ENCODE data around the gene OSBPL6. TPM values are rescaled to one million over a fixed set of nuclear protein-coding genes. Genes with fewer than 3 reads are reported as not detected.
"Not testable (repeated sequence)": the region's sequence is repeated elsewhere in the genome, so short reads cannot be mapped to it uniquely, and the experiment has no call there.

The OSBPL6 gene
- total and polyA plus RNA-seq, 7 donors: 0.23 to 3.2 (median 1.5) TPM

DNA sequence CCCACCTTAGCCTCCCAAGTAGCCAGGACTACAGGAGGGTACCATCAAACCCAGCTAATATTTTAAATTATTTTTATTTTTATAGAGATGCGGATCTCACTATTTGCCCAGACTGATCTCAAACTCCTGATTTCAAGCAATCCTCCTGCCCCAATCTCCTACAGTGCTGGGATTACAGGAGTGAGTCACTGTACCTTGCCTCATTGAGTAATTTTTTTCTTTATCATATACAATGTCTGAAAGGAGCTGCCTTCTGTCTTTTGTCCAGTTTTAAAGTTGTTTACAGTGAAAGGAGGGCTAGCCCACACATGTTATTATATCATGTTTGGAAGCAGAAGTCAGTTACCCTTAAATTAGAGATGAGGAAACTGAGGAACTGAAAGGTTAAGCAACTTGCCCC lies 224.1 kb downstream of the OSBPL6 start:
- H3K27ac ChIP-seq: no peak overlapping the region
- TF ChIP-seq, protein P1, sequence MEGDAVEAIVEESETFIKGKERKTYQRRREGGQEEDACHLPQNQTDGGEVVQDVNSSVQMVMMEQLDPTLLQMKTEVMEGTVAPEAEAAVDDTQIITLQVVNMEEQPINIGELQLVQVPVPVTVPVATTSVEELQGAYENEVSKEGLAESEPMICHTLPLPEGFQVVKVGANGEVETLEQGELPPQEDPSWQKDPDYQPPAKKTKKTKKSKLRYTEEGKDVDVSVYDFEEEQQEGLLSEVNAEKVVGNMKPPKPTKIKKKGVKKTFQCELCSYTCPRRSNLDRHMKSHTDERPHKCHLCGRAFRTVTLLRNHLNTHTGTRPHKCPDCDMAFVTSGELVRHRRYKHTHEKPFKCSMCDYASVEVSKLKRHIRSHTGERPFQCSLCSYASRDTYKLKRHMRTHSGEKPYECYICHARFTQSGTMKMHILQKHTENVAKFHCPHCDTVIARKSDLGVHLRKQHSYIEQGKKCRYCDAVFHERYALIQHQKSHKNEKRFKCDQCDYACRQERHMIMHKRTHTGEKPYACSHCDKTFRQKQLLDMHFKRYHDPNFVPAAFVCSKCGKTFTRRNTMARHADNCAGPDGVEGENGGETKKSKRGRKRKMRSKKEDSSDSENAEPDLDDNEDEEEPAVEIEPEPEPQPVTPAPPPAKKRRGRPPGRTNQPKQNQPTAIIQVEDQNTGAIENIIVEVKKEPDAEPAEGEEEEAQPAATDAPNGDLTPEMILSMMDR (IDR thresholded peaks at IDR 0.05): no peak
- TF ChIP-seq POLR2AphosphoS5 (IDR thresholded peaks at IDR 0.05) (no peak), EP300 (IDR thresholded peaks at IDR 0.05) (no peak), POLR2A (IDR thresholded peaks at IDR 0.05) (no peak)
- H3K27me3 ChIP-seq: no peaks in the 10 kb centered on the region
- DNase-seq: no peak
- no peak overlapping the region for H3K4me3 ChIP-seq
- no peaks in the 10 kb centered on the region for H3K36me3 ChIP-seq
- intact Hi-C loops (cut with DNase I): loop anchor here (10.0 kb wide), 1 partner anchor 614 kb away; no protein-coding TSS in a partner anchor
- no peaks in the 10 kb centered on the region for H3K9me3 ChIP-seq
- H3K4me1 ChIP-seq: peaks cover 0 to 19% (median 5%) of the 10 kb centered on the region in 4 donors
- 91 to 92% methylated on average over 1 of the region's 1 CpG for WGBS, 2 donors

DNA sequence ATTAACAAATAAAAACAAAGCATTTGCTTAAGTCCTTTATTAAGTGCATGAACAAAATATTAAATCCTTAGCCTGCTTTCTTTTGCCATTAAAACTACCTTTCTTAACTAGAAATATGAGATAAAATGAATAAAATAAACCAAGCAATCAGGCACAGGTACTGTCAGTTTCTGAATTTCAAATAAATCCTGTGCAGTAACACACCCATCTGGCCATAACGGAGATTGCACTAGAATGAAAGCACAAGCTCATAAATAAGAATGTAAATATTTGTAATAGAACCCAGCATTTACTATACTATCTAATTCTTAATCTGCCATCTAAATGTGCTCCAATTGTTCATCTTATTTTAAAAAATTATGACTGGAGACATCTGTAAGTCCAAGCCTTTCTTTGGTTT lies 224.8 kb downstream of the OSBPL6 start:
- Histone ChIP-seq H3K4me3 (no peak overlapping the region), H3K27me3 (no peaks in the 10 kb centered on the region), H3K36me3 (no peaks in the 10 kb centered on the region), H3K9me3 (no peaks in the 10 kb centered on the region), H3K27ac (no peak overlapping the region), H3K4me1 (peaks cover 0 to 17% (median 5%) of the 10 kb centered on the region in 4 donors)
- DNase-seq: no peak
- TF ChIP-seq, protein P1 (IDR thresholded peaks at IDR 0.05): no peak
- no peak for TF ChIP-seq POLR2AphosphoS5 (IDR thresholded peaks at IDR 0.05)
- 15 to 52% methylated on average over 1 of the region's 1 CpG for WGBS, 2 donors
- intact Hi-C loops (cut with DNase I): loop anchor here (10.0 kb wide), 1 partner anchor 614 kb away; no protein-coding TSS in a partner anchor

DNA sequence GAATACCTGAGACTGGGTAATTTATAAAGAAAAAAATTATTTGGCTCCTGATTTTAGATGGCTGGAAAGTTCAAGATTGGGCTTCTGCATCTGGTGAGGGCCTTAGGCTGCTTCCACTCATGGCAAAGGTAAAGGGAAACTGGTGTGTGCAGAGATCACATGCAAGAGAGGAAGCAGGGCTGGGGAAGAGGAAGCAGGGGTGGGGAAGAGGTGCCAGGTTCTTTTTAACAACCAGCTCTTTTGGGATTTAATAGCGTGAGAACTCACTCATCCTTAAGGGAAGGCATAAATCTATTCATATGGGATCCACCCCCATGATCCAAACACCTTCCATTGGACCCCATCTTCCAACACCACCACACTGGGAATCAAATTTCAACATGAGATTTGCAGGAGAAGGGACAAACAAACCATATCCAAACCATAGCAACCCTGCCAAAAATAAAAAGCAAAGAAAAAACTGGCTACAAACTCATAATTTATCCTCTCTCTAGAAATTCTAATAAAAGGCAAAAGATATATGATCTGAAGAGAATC lies 226.2 kb downstream of the OSBPL6 start:
- no peaks in the 10 kb centered on the region for H3K36me3 ChIP-seq
- TF ChIP-seq EP300 (IDR thresholded peaks at IDR 0.05) (no peak), POLR2A (IDR thresholded peaks at IDR 0.05) (no peak), POLR2AphosphoS5 (IDR thresholded peaks at IDR 0.05) (no peak)
- TF ChIP-seq, protein P1 (IDR thresholded peaks at IDR 0.05): no peak
- no peak overlapping the region for H3K27ac ChIP-seq
- WGBS, 2 donors: 44 to 50% methylated on average over 1 of the region's 1 CpG
- no peaks in the 10 kb centered on the region for H3K27me3 ChIP-seq
- no peak overlapping the region for H3K4me3 ChIP-seq
- peaks cover 0 to 4% (median 2%) of the 10 kb centered on the region in 4 donors for H3K9me3 ChIP-seq
- no peak for DNase-seq
- intact Hi-C loops (cut with DNase I): no loop called here
- H3K4me1 ChIP-seq: peaks cover 0 to 4% (median 2%) of the 10 kb centered on the region in 4 donors

DNA sequence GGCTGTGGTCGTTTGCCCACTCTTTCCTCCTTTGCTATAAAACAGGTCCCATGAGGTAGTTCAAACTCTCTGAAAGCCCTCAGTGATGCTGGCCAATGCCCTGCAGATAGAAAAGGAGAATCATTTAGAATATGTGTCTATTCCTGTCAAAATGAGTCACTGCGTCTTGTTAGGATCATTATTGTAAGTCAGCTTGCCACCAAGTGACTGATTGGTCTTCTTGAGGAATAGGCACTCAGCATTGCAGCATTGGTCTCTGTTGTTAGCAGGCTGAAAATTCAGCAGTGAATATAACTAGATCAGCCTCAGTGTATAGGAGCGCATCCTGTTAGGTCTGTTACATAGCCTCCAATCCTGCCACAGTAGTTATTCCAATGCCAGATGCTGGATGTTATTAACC lies 227.8 kb downstream of the OSBPL6 start:
- Histone ChIP-seq H3K36me3 (peaks cover 0 to 10% (median 2%) of the 10 kb centered on the region in 4 donors), H3K27me3 (no peaks in the 10 kb centered on the region), H3K9me3 (peaks cover 0 to 6% (median 2%) of the 10 kb centered on the region in 4 donors), H3K4me1 (no peaks in the 10 kb centered on the region), H3K4me3 (no peak overlapping the region), H3K27ac (no peak overlapping the region)
- no peak for TF ChIP-seq EP300 (IDR thresholded peaks at IDR 0.05)
- no peak for TF ChIP-seq POLR2AphosphoS5 (IDR thresholded peaks at IDR 0.05)
- TF ChIP-seq POLR2A (IDR thresholded peaks at IDR 0.05): no peak
- TF ChIP-seq, protein P1 (IDR thresholded peaks at IDR 0.05): no peak
- no peak for DNase-seq
- WGBS, 2 donors: 79 to 89% methylated on average over 3 of the region's 3 CpGs
- intact Hi-C loops (cut with DNase I): no loop called here

DNA sequence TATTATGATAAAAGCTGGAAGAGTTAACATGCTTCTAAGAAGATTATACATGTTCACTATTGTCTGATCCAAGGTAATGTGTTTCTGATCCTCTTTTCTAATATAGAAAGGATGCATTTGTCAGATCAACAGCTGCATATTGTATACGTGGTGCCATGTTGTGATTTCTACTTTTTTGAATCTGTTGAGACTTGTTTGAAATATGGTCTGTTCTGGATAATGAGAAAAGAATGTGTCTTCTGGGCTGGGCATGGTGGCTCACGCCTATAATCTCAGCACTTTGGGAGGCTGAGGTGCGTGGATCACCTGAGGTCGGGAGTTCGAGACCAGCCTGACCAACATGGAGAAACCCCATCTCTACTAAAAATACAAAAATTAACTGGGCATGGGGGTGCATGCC lies 229.4 kb downstream of the OSBPL6 start:
- 95% methylated on average over 5 of the region's 5 CpGs for WGBS, 2 donors
- peaks cover 0 to 25% (median 2%) of the 10 kb centered on the region in 4 donors for H3K36me3 ChIP-seq
- H3K9me3 ChIP-seq; intact Hi-C loops (cut with DNase I); H3K27ac ChIP-seq; H3K27me3 ChIP-seq; H3K4me3 ChIP-seq; DNase-seq; H3K4me1 ChIP-seq: not testable (repeated sequence)

Data from sigmoid colon (tissue), 7 donors.